ENCODE measurements around the gene IKZF4. TPM values are rescaled to one million over a fixed set of nuclear protein-coding genes. Genes with fewer than 3 reads are reported as not detected.
A peak's percentile ranks its signal among the peaks of the same experiment; 100 is the strongest.
"Not testable (repeated sequence)": the region's sequence is repeated elsewhere in the genome, so short reads cannot be mapped to it uniquely, and the experiment has no call there.

IKZF4 gene
- polyA plus RNA-seq, 1 donor from 2014 or later, result 0.35 TPM

DNA sequence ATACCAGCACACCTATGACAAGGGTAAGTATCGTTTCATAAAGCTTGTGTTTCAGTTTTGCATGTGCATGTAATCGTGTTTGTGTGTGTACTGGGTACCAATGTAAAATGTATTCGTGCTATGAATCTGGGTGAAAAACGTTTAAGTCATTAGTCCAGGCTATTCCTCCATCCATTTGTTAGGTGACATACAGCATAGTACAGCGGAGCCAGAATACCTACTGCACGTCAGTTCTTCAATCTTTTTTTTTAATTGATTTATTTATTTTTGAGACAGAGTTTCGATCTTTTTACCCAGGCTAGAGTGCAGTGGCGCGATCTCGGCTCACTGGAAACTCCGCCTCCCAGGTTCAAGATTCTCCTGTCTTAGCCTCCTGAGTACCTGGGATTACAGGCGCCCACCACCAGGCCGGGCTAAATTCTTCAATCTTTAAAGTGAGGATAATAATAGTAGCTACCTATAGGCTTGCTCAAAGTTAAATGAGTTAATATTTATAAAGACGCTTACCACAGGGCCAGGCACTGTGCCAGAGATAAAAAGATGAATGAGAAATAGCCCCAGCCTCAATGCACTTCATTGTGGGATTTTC, 20.2 kb downstream of the IKZF4 start:
- H3K9me3 Mint-ChIP-seq, result no peaks in the 10 kb centered on the region
- peak overlapping the region; percentile 88 to 99 (median 98) for H3K27ac Mint-ChIP-seq
- peaks cover 8 to 13% (median 12%) of the 10 kb centered on the region in 3 donors for H3K4me1 Mint-ChIP-seq
- H3K27me3 Mint-ChIP-seq, result no peaks in the 10 kb centered on the region
- H3K4me3 Mint-ChIP-seq, result peak overlapping the region; percentile 91 to 100 (median 98)
- H3K36me3 Mint-ChIP-seq, result peaks cover 5% of the 10 kb centered on the region

DNA sequence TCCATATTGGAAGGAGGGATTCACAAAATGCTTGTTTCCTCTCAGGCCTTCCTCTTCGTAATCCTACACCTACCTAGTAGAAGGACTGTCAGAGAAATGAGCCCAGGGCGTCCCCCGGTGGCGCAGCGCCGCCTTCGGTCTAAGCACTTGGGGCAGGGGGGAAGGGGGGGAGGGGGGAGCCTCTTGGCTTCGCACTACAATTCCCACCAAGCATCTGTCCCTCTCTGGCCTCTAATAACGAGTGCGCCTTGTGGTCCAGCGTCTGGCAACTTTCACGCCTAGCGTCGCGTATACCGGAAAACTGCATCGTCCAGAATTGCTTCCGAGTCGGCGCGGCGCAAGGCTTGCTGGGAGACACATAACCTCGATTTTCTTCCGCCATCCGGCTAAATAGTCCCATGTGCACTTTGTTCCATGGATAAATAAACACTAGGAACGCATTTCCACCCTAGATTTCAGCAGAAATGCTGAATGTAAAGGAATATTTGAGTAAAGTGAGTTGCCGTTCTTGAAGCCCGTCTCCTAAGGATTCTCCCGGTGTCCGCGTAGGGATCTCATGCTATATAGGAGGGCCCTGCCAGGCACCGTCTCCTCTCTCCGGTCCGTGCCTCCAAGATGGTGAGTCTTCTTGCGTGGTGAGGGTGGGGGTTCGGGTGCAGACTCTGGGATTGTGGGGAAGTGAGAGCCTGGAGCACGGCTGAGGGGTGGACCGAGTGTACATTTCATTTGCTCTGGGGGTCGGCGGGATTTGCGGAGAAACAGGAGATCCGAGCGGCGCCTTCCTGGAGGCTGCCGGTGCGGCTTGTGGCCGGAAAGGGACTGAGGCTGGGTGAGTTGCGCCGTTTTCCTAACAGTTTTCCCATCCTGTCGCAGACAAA, 20.9 kb downstream of the IKZF4 start, which contains the start of gene RPS26:
TSS of gene RPS26 (plus strand) at position 367 of the 878 bp plus-strand sequence. CDS start at position 616, 249 bp downstream.
- Mint-ChIP-seq H3K4me3 (peak within 1 kb of the TSS; percentile 91 to 100 (median 98)), H3K36me3 (peaks cover 5% of the 10 kb centered on the region), H3K27ac (peak within 1 kb of the TSS; percentile 88 to 99 (median 98)), H3K27me3 (no peaks in the 10 kb centered on the region), H3K4me1 (peaks cover 8 to 13% (median 12%) of the 10 kb centered on the region in 3 donors), H3K9me3 (no peaks in the 10 kb centered on the region)

DNA sequence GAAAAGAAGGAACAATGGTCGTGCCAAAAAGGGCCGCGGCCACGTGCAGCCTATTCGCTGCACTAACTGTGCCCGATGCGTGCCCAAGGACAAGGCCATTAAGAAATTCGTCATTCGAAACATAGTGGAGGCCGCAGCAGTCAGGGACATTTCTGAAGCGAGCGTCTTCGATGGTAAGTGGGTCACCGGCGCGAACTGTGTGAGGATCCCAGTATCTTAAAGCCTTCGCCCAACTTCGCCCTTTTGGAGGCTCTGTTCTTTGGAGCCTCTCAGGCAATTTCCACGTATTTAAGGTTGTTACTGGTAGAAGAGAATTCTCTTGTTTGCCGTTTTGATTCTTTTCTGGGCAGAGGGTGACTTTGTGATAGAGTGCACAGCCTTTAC, 21.6 kb downstream of the IKZF4 start:
- not testable (repeated sequence) for H3K9me3 Mint-ChIP-seq, H3K36me3 Mint-ChIP-seq, H3K27me3 Mint-ChIP-seq
- Mint-ChIP-seq H3K4me3 (peak overlapping the region; percentile 91 to 100 (median 98)), H3K4me1 (peaks cover 12 to 18% (median 15%) of the 10 kb centered on the region in 3 donors), H3K27ac (peak overlapping the region; percentile 88 to 99 (median 98))

GRCh38 chr12:56042843-56043242, 22.0 kb downstream of the IKZF4 start:
- H3K27ac Mint-ChIP-seq, result peak overlapping the region; percentile 88 to 99 (median 98)
- H3K36me3 Mint-ChIP-seq, result peaks cover 5% of the 10 kb centered on the region
- no peaks in the 10 kb centered on the region for H3K27me3 Mint-ChIP-seq
- H3K4me1 Mint-ChIP-seq, result peaks cover 12 to 18% (median 15%) of the 10 kb centered on the region in 3 donors
- H3K4me3 Mint-ChIP-seq, result peak overlapping the region; percentile 91 to 100 (median 98)
- no peaks in the 10 kb centered on the region for H3K9me3 Mint-ChIP-seq

- Mint-ChIP-seq H3K4me3 (peak overlapping the region in 1 of 4 donors; percentile 18), H3K9me3 (no peaks in the 10 kb centered on the region), H3K4me1 (peaks cover 12 to 18% (median 15%) of the 10 kb centered on the region in 3 donors), H3K27me3 (no peaks in the 10 kb centered on the region), H3K36me3 (peaks cover 8% of the 10 kb centered on the region), H3K27ac (peak overlapping the region in 1 of 3 donors; percentile 38)
Measured at GRCh38 chr12:56046027-56046780, 25.4 kb downstream of the IKZF4 start.

DNA sequence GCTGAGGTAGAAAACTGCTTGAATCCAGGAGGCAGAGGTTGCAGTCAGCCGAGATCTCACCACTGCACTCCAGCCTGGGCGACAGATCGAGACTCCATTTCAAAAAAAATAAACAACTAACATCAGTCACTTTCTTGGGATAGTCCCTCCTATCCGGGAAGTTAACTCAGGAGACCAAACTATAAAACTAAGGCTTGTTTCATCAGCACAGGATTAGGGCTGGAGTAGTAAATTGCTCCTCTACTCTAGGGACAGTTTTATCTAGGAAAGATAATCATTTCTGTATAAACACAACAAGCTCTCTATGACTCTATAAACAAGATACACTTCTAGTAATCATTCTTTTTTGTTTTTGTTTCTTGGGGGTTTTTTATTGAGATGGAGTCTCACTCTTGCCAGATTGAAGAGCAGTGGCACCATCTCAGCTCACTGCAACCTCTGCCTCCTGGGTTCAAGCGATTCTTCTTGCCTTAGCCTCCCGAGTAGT, 32.6 kb downstream of the IKZF4 start:
- Mint-ChIP-seq H3K4me3 (no peak overlapping the region), H3K27ac (no peak overlapping the region), H3K9me3 (no peaks in the 10 kb centered on the region), H3K4me1 (no peaks in the 10 kb centered on the region), H3K27me3 (no peaks in the 10 kb centered on the region), H3K36me3 (peaks cover 3% of the 10 kb centered on the region)

GRCh38 chr12:56059964-56060363, 39.1 kb downstream of the IKZF4 start:
- H3K27me3 Mint-ChIP-seq, H3K4me3 Mint-ChIP-seq, H3K4me1 Mint-ChIP-seq, H3K9me3 Mint-ChIP-seq, H3K27ac Mint-ChIP-seq, H3K36me3 Mint-ChIP-seq: not testable (repeated sequence)

DNA sequence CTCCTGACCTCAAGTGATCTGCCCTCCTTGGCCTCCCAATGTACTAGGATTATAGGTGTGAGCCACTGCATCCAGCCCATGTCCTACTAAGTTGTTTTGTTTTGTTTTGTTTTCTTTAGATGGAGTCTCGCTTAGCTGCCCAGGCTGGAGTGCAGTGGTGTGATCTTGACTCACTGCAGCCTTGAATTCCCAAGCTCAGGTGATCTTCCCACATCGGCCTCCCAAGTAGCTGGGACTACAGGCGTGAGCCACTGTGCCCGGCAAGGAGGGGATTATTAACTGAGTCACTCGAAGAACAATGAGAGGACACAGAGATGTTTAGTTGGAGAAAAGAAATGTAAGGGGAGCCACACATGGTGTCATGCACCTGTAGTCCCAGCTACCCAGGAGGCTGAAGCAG, 41.1 kb downstream of the IKZF4 start:
- Mint-ChIP-seq H3K36me3 (no peaks in the 10 kb centered on the region), H3K4me1 (no peaks in the 10 kb centered on the region), H3K4me3 (no peak overlapping the region), H3K27me3 (peaks cover 3% of the 10 kb centered on the region), H3K27ac (no peak overlapping the region), H3K9me3 (no peaks in the 10 kb centered on the region)

GRCh38 chr12:56062996-56063395, 42.2 kb downstream of the IKZF4 start:
- H3K36me3 Mint-ChIP-seq, result no peaks in the 10 kb centered on the region
- no peak overlapping the region for H3K4me3 Mint-ChIP-seq
- no peaks in the 10 kb centered on the region for H3K4me1 Mint-ChIP-seq
- H3K9me3 Mint-ChIP-seq, result no peaks in the 10 kb centered on the region
- no peak overlapping the region for H3K27ac Mint-ChIP-seq
- peaks cover 3% of the 10 kb centered on the region for H3K27me3 Mint-ChIP-seq

DNA sequence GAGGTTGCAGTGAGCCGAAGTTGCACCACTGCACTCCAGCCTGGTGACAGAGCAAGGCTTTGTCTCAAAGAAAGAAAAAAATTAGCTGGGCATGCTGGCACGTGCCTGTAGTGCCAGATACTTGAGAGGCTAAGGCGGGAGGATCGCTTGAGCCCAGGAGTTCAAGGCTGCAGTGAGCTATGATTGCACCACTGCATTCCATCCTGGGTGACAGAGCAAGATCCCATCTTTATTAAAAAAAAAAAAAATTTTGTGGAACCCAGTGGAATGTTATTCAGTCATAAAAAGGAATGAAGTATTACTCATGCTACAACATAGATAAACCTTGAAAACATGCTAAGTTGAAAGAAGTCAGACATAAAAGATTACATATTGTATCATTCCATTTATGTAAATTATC, 50.8 kb downstream of the IKZF4 start:
- Mint-ChIP-seq H3K4me1 (no peaks in the 10 kb centered on the region), H3K36me3 (no peaks in the 10 kb centered on the region), H3K27ac (no peak overlapping the region)

GRCh38 chr12:56074396-56074795, 53.6 kb downstream of the IKZF4 start:
- peaks cover 0 to 6% (median 0%) of the 10 kb centered on the region in 3 donors for H3K4me1 Mint-ChIP-seq
- H3K9me3 Mint-ChIP-seq, result no peaks in the 10 kb centered on the region
- no peak overlapping the region for H3K4me3 Mint-ChIP-seq
- H3K27me3 Mint-ChIP-seq, result peaks cover 5% of the 10 kb centered on the region
- no peaks in the 10 kb centered on the region for H3K36me3 Mint-ChIP-seq
- no peak overlapping the region for H3K27ac Mint-ChIP-seq

More for the DNA sequence above, 50.8 kb downstream of the IKZF4 start:
- Mint-ChIP-seq H3K27me3 (no peaks in the 10 kb centered on the region), H3K9me3 (no peaks in the 10 kb centered on the region), H3K4me3 (no peak overlapping the region)

DNA sequence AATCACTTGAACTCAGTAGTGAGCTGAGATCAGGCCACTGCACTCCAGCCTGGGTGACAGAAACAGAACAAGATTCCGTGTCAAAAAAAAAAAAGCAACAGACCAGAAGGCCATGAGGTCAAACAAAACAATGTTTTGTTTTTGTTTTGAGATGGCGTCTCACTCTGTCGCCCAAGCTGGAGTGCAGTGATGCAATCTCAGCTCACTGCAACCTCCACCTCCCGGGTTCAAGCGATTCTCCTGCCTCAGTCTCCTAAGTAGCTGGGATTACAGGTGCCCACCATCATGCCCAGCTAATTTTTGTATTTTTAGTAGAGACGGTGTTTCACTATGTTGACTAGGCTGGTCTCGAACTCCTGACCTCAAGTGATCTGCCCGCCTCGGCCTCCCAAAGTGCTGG, 57.1 kb downstream of the IKZF4 start:
- Mint-ChIP-seq H3K4me1 (peaks cover 0 to 10% (median 1%) of the 10 kb centered on the region in 3 donors), H3K4me3 (peak overlapping the region in 1 of 4 donors; percentile 37), H3K27me3 (peaks cover 18% of the 10 kb centered on the region)
- H3K27ac Mint-ChIP-seq, H3K36me3 Mint-ChIP-seq, H3K9me3 Mint-ChIP-seq: not testable (repeated sequence)

- H3K9me3 Mint-ChIP-seq, result no peaks in the 10 kb centered on the region
- H3K4me3 Mint-ChIP-seq, result peak overlapping the region; percentile 78 to 93 (median 88)
- H3K27me3 Mint-ChIP-seq, result peaks cover 18% of the 10 kb centered on the region
- H3K4me1 Mint-ChIP-seq, result peaks cover 0 to 10% (median 1%) of the 10 kb centered on the region in 3 donors
- no peak overlapping the region for H3K27ac Mint-ChIP-seq
- H3K36me3 Mint-ChIP-seq, result no peaks in the 10 kb centered on the region
Measured at GRCh38 chr12:56078427-56078826, 57.6 kb downstream of the IKZF4 start.

DNA sequence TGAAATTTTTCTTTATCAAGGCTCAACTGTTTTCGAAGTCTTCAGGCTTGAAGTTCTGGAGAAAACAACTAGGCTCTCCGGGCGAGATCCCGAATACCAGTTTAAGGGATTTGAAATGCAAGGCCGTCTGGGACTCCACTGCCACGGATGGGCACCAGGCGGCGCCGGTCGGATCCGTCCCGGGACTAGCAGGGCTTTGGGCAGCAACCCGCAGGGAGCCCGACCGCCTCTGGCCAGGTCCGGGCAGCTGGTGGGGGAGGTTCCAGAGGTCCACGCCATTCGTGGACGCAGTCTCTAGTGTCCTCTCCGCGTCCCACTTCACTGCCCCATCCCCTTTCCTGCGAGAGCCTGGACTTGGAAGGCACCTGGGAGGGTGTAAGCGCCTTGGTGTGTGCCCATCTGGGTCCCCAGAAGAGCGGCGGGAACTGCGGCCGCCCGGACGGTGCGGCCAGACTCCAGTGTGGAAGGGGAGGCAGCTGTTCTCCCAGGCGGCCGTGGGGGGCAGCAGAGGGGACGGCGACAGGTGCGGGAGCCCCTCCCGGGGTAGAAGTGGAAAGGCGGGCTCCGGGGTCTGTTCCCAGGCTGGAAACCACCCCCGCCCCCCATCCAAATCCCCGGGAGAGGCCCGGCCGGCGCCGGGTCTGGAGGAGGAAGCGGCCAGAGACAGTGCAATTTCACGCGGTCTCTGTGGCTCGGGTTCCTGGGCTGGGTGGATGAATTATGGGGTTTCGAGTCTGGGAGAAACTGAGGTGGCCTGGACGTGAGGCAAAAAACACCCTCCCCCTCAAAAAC, 58.3 kb downstream of the IKZF4 start:
- peak overlapping the region; percentile 78 to 93 (median 88) for H3K4me3 Mint-ChIP-seq
- no peaks in the 10 kb centered on the region for H3K9me3 Mint-ChIP-seq
- no peaks in the 10 kb centered on the region for H3K36me3 Mint-ChIP-seq
- H3K4me1 Mint-ChIP-seq, result peaks cover 0 to 10% (median 1%) of the 10 kb centered on the region in 3 donors
- peaks cover 18% of the 10 kb centered on the region for H3K27me3 Mint-ChIP-seq
- H3K27ac Mint-ChIP-seq, result no peak overlapping the region
